Measurements from ENCODE around the gene NEK2.
"Not testable (repeated sequence)": the region's sequence is repeated elsewhere in the genome, so short reads cannot be mapped to it uniquely, and the experiment has no call there.

DNA sequence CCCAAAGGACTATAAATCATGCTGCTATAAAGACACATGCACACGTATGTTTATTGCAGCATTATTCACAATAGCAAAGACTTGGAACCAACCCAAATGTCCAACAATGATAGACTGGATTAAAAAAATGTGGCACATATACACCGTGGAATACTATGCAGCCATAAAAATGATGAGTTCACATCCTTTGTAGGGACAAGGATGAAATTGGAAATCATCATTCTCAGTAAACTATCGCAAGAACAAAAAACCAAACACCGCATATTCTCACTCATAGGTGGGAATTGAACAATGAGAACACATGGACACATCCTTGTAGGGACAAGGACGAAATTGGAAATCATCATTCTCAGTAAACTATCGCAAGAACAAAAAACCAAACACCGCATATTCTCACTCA is 49.6 kb downstream of the NEK2 start:
- TF ChIP-seq CTCF (conservative IDR thresholded peaks at IDR 0.05); ZFX (IDR thresholded peaks at IDR 0.05): not testable (repeated sequence)
